HepG2 (cell line): ENCODE measurements around the gene CPLX3. TPM values are rescaled to one million over a fixed set of nuclear protein-coding genes. Genes with fewer than 3 reads are reported as not detected.
A peak's percentile ranks its signal among the peaks of the same experiment; 100 is the strongest.

Experiments
- ATAC-seq: fragments of 200-7000 bp; cut with Tn5 transposase; 3 replicates; pipeline ENCODE4 v1.9.1; 2020; ENCODE audit warnings: mild to moderate bottlenecking, moderate library complexity
- BruUV-seq: library from RNA; stranded (reverse); fragments of 400-500 nt; replicated peaks from 2 replicates; lab custom pipeline; 2021; lab: Mats Ljungman, UMichigan
- CTCF ChIA-PET: fragments of 300-600 bp; formaldehyde crosslinking; extraction: SDS; loops from one replicate; lab custom pipeline; 2021; ENCODE audit warnings: low total read pairs, inconsistent platforms, low intra/inter-chr PET ratio; lab: Yijun Ruan, JAX
- POLR2A ChIA-PET: fragments of 350-600 bp; sonication (Branson Sonifier 250); formaldehyde crosslinking; loops from one replicate; lab custom pipeline; 2020; ENCODE audit warnings: antibody characterized with exemption, inconsistent platforms; lab: Yijun Ruan, JAX
- DNase-seq: peaks from one replicate; pipeline ENCODE4 v3.0.0-alpha.2; 2015; ENCODE audit warnings: low spot score
- FAIRE-seq: peaks from 3 replicates; lab custom pipeline; 2011; peaks lifted over from hg19 to GRCh38; lab: Jason Lieb, UNC
- H2AFZ ChIP-seq: one replicate; pipeline ENCODE4 v1.6.1; 2011; ENCODE audit warnings: low read length, inconsistent platforms
- H3K27ac ChIP-seq: fragments of 300-600 bp; 3 replicates; pipeline ENCODE4 v1.8.0; 2011; ENCODE audit warnings: mixed run types, mild to moderate bottlenecking, mixed read lengths, low read length, inconsistent platforms; ENCODE audit not compliant: insufficient read depth; ENCODE audit errors: extremely low read length
- H3K27me3 ChIP-seq, 2 experiments: fragments of 200-600 bp in 1 of 2; 2 replicates in 1 of 2; 3 replicates in 1 of 2; pipeline versions ENCODE4 v1.6.0 to v1.8.0; 2011; ENCODE audit warnings: low read length in 2 of 2, mild to moderate bottlenecking in 2 of 2, moderate library complexity in 2 of 2, inconsistent platforms in 1 of 2; ENCODE audit not compliant: insufficient read depth in 2 of 2, control insufficient read depth in 1 of 2
- H3K36me3 ChIP-seq, 2 experiments: fragments of 200-600 bp in 1 of 2; replicated peaks in 1 of 2; 2 replicates in 1 of 2; 3 replicates in 1 of 2; pipeline versions ENCODE4 v1.5.1 to v1.8.0; 2011; ENCODE audit warnings: low read length in 2 of 2, inconsistent platforms in 1 of 2; ENCODE audit not compliant: insufficient read depth in 2 of 2, control insufficient read depth in 1 of 2
- H3K4me1 ChIP-seq: 2 replicates; pipeline ENCODE4 v1.5.1; 2012; ENCODE audit warnings: low read length, inconsistent platforms; ENCODE audit not compliant: insufficient read depth
- H3K4me2 ChIP-seq: 2 replicates; pipeline ENCODE4 v1.6.0; 2011; ENCODE audit warnings: low read depth, low read length, inconsistent platforms
- H3K4me3 ChIP-seq, 3 experiments: fragments of 200-600 bp in 1 of 3; sonication (generic), shearing (Covaris generic) in 1 of 3; replicated peaks in 1 of 3; 2 replicates each; pipeline ENCODE4 v1.5.1; 2011 to 2016; ENCODE audit warnings: low read length in 3 of 3, inconsistent platforms in 2 of 3, low read depth in 2 of 3, mild to moderate bottlenecking in 2 of 3, control low read depth in 1 of 3, mixed read lengths in 1 of 3; ENCODE audit not compliant: insufficient read depth in 1 of 3
- H3K79me2 ChIP-seq: one replicate; pipeline ENCODE4 v1.6.1; 2011; ENCODE audit warnings: low read length, inconsistent platforms; ENCODE audit not compliant: insufficient read depth
- H3K9ac ChIP-seq: 2 replicates; pipeline ENCODE4 v1.6.0; 2011; ENCODE audit warnings: mild to moderate bottlenecking, low read depth, low read length, inconsistent platforms; ENCODE audit not compliant: insufficient read depth
- H3K9me3 ChIP-seq: 2 replicates; pipeline ENCODE4 v1.5.1; 2012; ENCODE audit warnings: mild to moderate bottlenecking, low read length
- H4K20me1 ChIP-seq: 2 replicates; pipeline ENCODE4 v1.6.0; 2011; ENCODE audit warnings: inconsistent platforms, mild to moderate bottlenecking, low read length, moderate library complexity; ENCODE audit not compliant: insufficient read depth
- ARID2 ChIP-seq: sonication (generic); formaldehyde crosslinking; IDR thresholded peaks from 2 replicates; pipeline ENCODE4 v1.8.1; 2022; ENCODE audit warnings: mild to moderate bottlenecking, missing genetic modification reagents, borderline replicate concordance
- ATF1 ChIP-seq: IDR thresholded peaks from 2 replicates; pipeline ENCODE4 v1.6.1; 2016; ENCODE audit warnings: mild to moderate bottlenecking, control low read depth
- DNMT3B ChIP-seq: conservative IDR thresholded peaks from 2 replicates; pipeline ENCODE4 v1.6.1; 2016; ENCODE audit warnings: missing biosample characterization, control low read depth
- EED ChIP-seq: sonication (generic); formaldehyde crosslinking; IDR thresholded peaks from 2 replicates; pipeline ENCODE4 v1.5.0; 2020; ENCODE audit warnings: mild to moderate bottlenecking, missing genetic modification reagents
- GFI1 ChIP-seq: sonication (generic); formaldehyde crosslinking; IDR thresholded peaks from 2 replicates; pipeline ENCODE4 v1.5.0; 2020; ENCODE audit warnings: missing genetic modification reagents, mild to moderate bottlenecking, borderline replicate concordance
- IRF2 ChIP-seq: IDR thresholded peaks from 2 replicates; pipeline ENCODE4 v1.6.1; 2018; ENCODE audit warnings: missing genetic modification reagents, missing compliant biosample characterization
- JUNB ChIP-seq: sonication (generic); formaldehyde crosslinking; IDR thresholded peaks from 2 replicates; pipeline ENCODE4 v1.8.0; 2022; ENCODE audit warnings: missing genetic modification reagents, mild to moderate bottlenecking, borderline replicate concordance
- KDM2A ChIP-seq: sonication (generic); formaldehyde crosslinking; IDR thresholded peaks from 2 replicates; pipeline ENCODE4 v1.4.0; 2020; ENCODE audit warnings: low read depth, missing genetic modification reagents, borderline replicate concordance
- KMT2B ChIP-seq: IDR thresholded peaks from 2 replicates; pipeline ENCODE4 v1.6.1; 2016; ENCODE audit warnings: missing genetic modification reagents, missing compliant biosample characterization
- MTA1 ChIP-seq: sonication (generic); formaldehyde crosslinking; IDR thresholded peaks from 2 replicates; pipeline ENCODE4 v1.4.0; 2020; ENCODE audit warnings: missing genetic modification reagents, mild to moderate bottlenecking, borderline replicate concordance
- PATZ1 ChIP-seq: sonication (generic); formaldehyde crosslinking; IDR thresholded peaks from 2 replicates; pipeline ENCODE4 v1.4.0; 2020; ENCODE audit warnings: missing genetic modification reagents
- TCF12 ChIP-seq, 2 experiments: fragments of 450-650 bp in 1 of 2; sonication (generic) in 1 of 2; formaldehyde crosslinking in 1 of 2; IDR thresholded peaks; 2 replicates each; pipeline versions ENCODE4 v1.6.1 to v1.8.0; 2017 to 2022; ENCODE audit warnings: antibody characterized with exemption in 1 of 2, mild to moderate bottlenecking in 1 of 2, missing genetic modification reagents in 1 of 2, moderate library complexity in 1 of 2
- TFDP1 ChIP-seq: IDR thresholded peaks from 2 replicates; pipeline ENCODE4 v1.6.1; 2016; ENCODE audit warnings: missing compliant biosample characterization, missing genetic modification reagents, borderline replicate concordance
- ZKSCAN1 ChIP-seq: fragments of 150-350 bp; IDR thresholded peaks from 2 replicates; pipeline ENCODE4 v1.6.1; 2014; ENCODE audit warnings: low read length
- ZNF205 ChIP-seq: IDR thresholded peaks from 2 replicates; pipeline ENCODE4 v1.6.1; 2018; ENCODE audit warnings: missing biosample characterization, missing genetic modification reagents
- ZNF232 ChIP-seq: sonication (generic); formaldehyde crosslinking; IDR thresholded peaks from 2 replicates; pipeline ENCODE4 v1.4.0; 2020; ENCODE audit warnings: missing genetic modification reagents, borderline replicate concordance
- ZNF414 ChIP-seq: sonication (generic); formaldehyde crosslinking; IDR thresholded peaks from 2 replicates; pipeline ENCODE4 v1.5.0; 2020; ENCODE audit warnings: missing genetic modification reagents
- ZNF704 ChIP-seq: sonication (generic); formaldehyde crosslinking; IDR thresholded peaks from 2 replicates; pipeline ENCODE4 v1.8.1; 2023; ENCODE audit warnings: mild to moderate bottlenecking, inconsistent platforms, moderate library complexity, missing genetic modification reagents, borderline replicate concordance
- WGBS: methylation state at CpG from one replicate; pipeline ENCODE4 v1.1.6; 2017; ENCODE audit warnings: low lambda C conversion rate; 5-methylcytosine and 5-hydroxymethylcytosine counted together
- in situ Hi-C: cut with HindIII; loops from 2 replicates; pipeline ENCODE4 v1.10.0; 2017; ENCODE audit warnings: low pct_unique_long_range_greater_than_20kb; ENCODE audit not compliant: extremely low pct_ligation_motif_present
- intact Hi-C: fragments of 100-400 bp; cut with micrococcal nuclease; formaldehyde crosslinking; loops from one replicate; pipeline ENCODE4 v1.10.0; 2022; ENCODE audit not compliant: unreplicated experiment
- polyA plus RNA-seq, 8 experiments: library from polyadenylated mRNA; depleted of rRNA in 3 of 8; stranded (reverse) in 7 of 8; unstranded in 1 of 8; fragments of >200 nt; fragmentation: Illumina TruSeq in 4 of 8; extraction: Trizol in 4 of 8; gene quantifications; 2 replicates each; pipeline versions ENCODE4 v1.2.1 to v1.2.3, GENCODE V29; 2011 to 2016; ENCODE audit warnings: low read depth in 4 of 8, missing spikeins in 1 of 8, mixed read lengths in 1 of 8; ENCODE audit not compliant: insufficient read depth in 1 of 8
- total RNA-seq, 5 experiments: library from RNA; depleted of rRNA; stranded (reverse); fragments of >200 nt; fragmentation: Illumina TruSeq; extraction: Trizol; gene quantifications; 2 replicates each; pipeline ENCODE4 v1.2.3, GENCODE V29; 2016; ENCODE audit warnings: low read depth in 1 of 5

CPLX3 gene
- total and polyA plus RNA-seq, 2 of the 13 experiments (the other 11 are each of a cell fraction or from before 2014, with no cell fraction given) = not detected

- no TSS peak for BruUV-seq
- CTCF ChIA-PET = no interaction called here
- Histone ChIP-seq H3K27ac (peak within 1 kb of the TSS; percentile 93), H3K79me2 (peaks cover 41% of the 10 kb centered on the region), H4K20me1 (peaks cover 13% of the 10 kb centered on the region), H3K9me3 (no peaks in the 10 kb centered on the region), H3K4me1 (peaks cover 48% of the 10 kb centered on the region), H2AFZ (peak within 1 kb of the TSS; percentile 82), H3K36me3 (peaks cover 0 to 1% of the 10 kb centered on the region in 2 experiments; a peak in 2 of 5 replicates), H3K4me3 (peak within 1 kb of the TSS; percentile 83 to 98 (median 98)), H3K9ac (peak within 1 kb of the TSS; percentile 98), H3K4me2 (peak within 1 kb of the TSS; percentile 97), H3K27me3 (peaks cover 0 to 10% of the 10 kb centered on the region in 2 experiments; a peak in 1 of 5 replicates)
- POLR2A ChIA-PET = interaction anchor here (0.7 to 1.9 kb wide), 8 partner anchors 10 to 34 kb away, joined by 3 to 10 read pairs (median 3); partner anchors contain the start of genes FAM219B, MPI and ULK3
- peak; percentile 72 for FAIRE-seq
- in situ Hi-C loops = no loop called here
- ATAC-seq = peak; percentile 98
- peak; percentile 91 for DNase-seq
- intact Hi-C loops = no loop called here
- WGBS = 13% methylated on average over 3 of the region's 52 CpGs
- TF ChIP-seq GFI1 (CRISPR knock-in tag) (0 out of 2 replicates have a peak, but pooled peaks have one; percentile 51), ZKSCAN1 (no peak), ZNF414 (no peak), MTA1 (CRISPR knock-in tag) (no peak), KDM2A (CRISPR knock-in tag) (peak; percentile 83; the same call in 1 of the 2 replicates), EED (CRISPR knock-in tag) (peak; percentile 54; the same call in 1 of the 2 replicates), ATF1 (CRISPR knock-in tag) (peak; percentile 77), IRF2 (CRISPR knock-in tag) (peak; percentile 43; the same call in 1 of the 2 replicates), TFDP1 (no peak; the same call in 1 of the 2 replicates), JUNB (CRISPR knock-in tag) (no peak), ZNF232 (CRISPR knock-in tag) (no peak), DNMT3B (CRISPR knock-in tag) (0 out of 2 replicates have a peak, but pooled peaks have one; percentile 45), KMT2B (CRISPR knock-in tag) (peak; percentile 71; the same call in 1 of the 2 replicates), TCF12 (IDR thresholded peaks at IDR 0.05) (no peak), TCF12 (CRISPR knock-in tag; IDR thresholded peaks at IDR 0.05) (no peak), ZNF205 (0 out of 2 replicates have a peak, but pooled peaks have one; percentile 12), ZNF704 (CRISPR knock-in tag) (no peak), PATZ1 (CRISPR knock-in tag) (peak; percentile 57; the same call in 1 of the 2 replicates), ARID2 (CRISPR knock-in tag) (no peak)
These were observed 46.8 kb downstream of the CPLX3 start, which contains the start of gene SCAMP2 for GRCh38 chr15:74873036-74873755. SCAMP2 (minus strand) TSS chr15:74873365; CDS start chr15:74873255, 110 bp downstream.
